ENCODE data around the gene ADISSP.

DNA sequence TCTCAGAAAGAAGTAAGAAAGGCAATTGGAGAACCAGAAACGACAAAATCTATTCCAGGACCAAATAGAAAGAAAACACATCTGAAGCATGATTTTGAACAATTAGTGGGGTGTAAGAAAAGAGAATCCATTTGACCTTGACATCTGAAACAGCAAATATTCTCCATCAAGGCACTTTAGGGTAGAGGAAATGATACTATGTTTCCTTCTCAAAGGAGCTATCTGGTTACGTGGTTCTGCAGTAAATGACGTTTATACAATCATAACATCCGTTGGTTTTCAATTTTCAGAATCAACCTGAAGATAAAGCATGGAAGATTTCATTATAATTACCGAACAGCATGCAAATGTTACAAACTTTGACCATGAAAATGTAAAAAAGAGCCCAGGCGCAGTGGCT lies 46.9 kb downstream of the ADISSP start:
- TF ChIP-seq CTCF (IDR thresholded peaks at IDR 0.05 in 2 of 3, conservative IDR thresholded peaks at IDR 0.05 in 1 of 3; ENCODE audit: insufficient read depth in 2 of 3, low read depth in 1 of 3, low read length in 3 of 3) (no peak), USF2 (CRISPR knock-in tag; IDR thresholded peaks at IDR 0.05) (no peak), ZFP30 (CRISPR knock-in tag; IDR thresholded peaks at IDR 0.05; ENCODE audit: borderline replicate concordance) (no peak), HMBOX1 (IDR thresholded peaks at IDR 0.05) (no peak), PHF8 (IDR thresholded peaks at IDR 0.05; ENCODE audit: borderline replicate concordance, low read length) (no peak), MEF2A (IDR thresholded peaks at IDR 0.05; ENCODE audit: control insufficient read depth, low read depth, low read length) (no peak), CEBPB (tag; IDR thresholded peaks at IDR 0.05) (no peak), PTBP1 (IDR thresholded peaks at IDR 0.05; ENCODE audit: low read depth, low read length) (no peak), ZNF77 (CRISPR knock-in tag; IDR thresholded peaks at IDR 0.05) (no peak)

Data from K562 (cell line).